BJ (cell line): ENCODE data around the gene FAM241A. TPM values are rescaled to one million over a fixed set of nuclear protein-coding genes. Genes with fewer than 3 reads are reported as not detected.
"Not testable (repeated sequence)": the region's sequence is repeated elsewhere in the genome, so short reads cannot be mapped to it uniquely, and the experiment has no call there.

Experiments used
- CTCF ChIA-PET: fragments of 350-600 bp; formaldehyde crosslinking; extraction: SDS; loops from one replicate; lab custom pipeline; 2021; ENCODE audit warnings: antibody characterized with exemption, inconsistent platforms; lab: Yijun Ruan, JAX
- POLR2A ChIA-PET: fragments of 300-600 bp; sonication (Branson Sonifier 250); formaldehyde crosslinking; extraction: SDS; loops from one replicate; lab custom pipeline; 2021; ENCODE audit warnings: antibody characterized with exemption; lab: Charles Lee
- DNase-seq: peaks from one replicate; pipeline ENCODE4 v3.0.0-alpha.2; 2011; ENCODE audit warnings: low read depth
- H3K27me3 ChIP-seq: 2 replicates; pipeline ENCODE4 v1.6.0; 2011; ENCODE audit warnings: low read length; ENCODE audit not compliant: control insufficient read depth, insufficient read depth
- H3K36me3 ChIP-seq: 2 replicates; pipeline ENCODE4 v1.5.1; 2011; ENCODE audit warnings: low read length; ENCODE audit not compliant: control insufficient read depth, insufficient read depth
- H3K4me3 ChIP-seq: 2 replicates; pipeline ENCODE4 v1.5.1; 2011; ENCODE audit warnings: low read depth, mild to moderate bottlenecking, control low read depth, low read length
- CTCF ChIP-seq: IDR thresholded peaks from 2 replicates; pipeline ENCODE4 v1.5.1; 2011; ENCODE audit warnings: low read depth, mild to moderate bottlenecking, control low read depth, inconsistent platforms, low read length, moderate library complexity; ENCODE audit not compliant: insufficient read depth
- polyA plus RNA-seq: library from polyadenylated mRNA; depleted of rRNA; stranded (reverse); fragments of >200 nt; gene quantifications from 2 replicates; pipeline ENCODE4 v1.2.3, GENCODE V29; 2011

FAM241A gene
- polyA plus RNA-seq, 1 experiment, result 0.45 TPM

- no peaks in the 10 kb centered on the region for H3K36me3 ChIP-seq
- POLR2A ChIA-PET, result no interaction called here
- H3K27me3 ChIP-seq, result no peaks in the 10 kb centered on the region
- TF ChIP-seq CTCF, result no peak
- no peak overlapping the region for H3K4me3 ChIP-seq
- DNase-seq, result no peak
- CTCF ChIA-PET, result no interaction called here
These were observed 26.9 kb downstream of the FAM241A start for GRCh38 chr4:112172180-112172579.

- POLR2A ChIA-PET, result no interaction called here
- Histone ChIP-seq H3K27me3 (no peaks in the 10 kb centered on the region), H3K4me3 (no peak overlapping the region), H3K36me3 (no peaks in the 10 kb centered on the region)
- no peak for TF ChIP-seq CTCF
- no peak for DNase-seq
- CTCF ChIA-PET, result interaction anchor here (0.6 to 0.7 kb wide), 2 partner anchors 40 to 147 kb away, joined by 3 read pairs; no protein-coding TSS in a partner anchor
These were observed 28.6 kb downstream of the FAM241A start for GRCh38 chr4:112173593-112174558.

- Histone ChIP-seq H3K4me3 (no peak overlapping the region), H3K36me3 (no peaks in the 10 kb centered on the region), H3K27me3 (no peaks in the 10 kb centered on the region)
- ChIA-PET CTCF (no interaction called here), POLR2A (no interaction called here)
- no peak for TF ChIP-seq CTCF
- DNase-seq, result no peak
These were observed 30.6 kb downstream of the FAM241A start for GRCh38 chr4:112175840-112176239.

GRCh38 chr4:112176596-112176995 lies 31.3 kb downstream of the FAM241A start:
- no peak for TF ChIP-seq CTCF
- Histone ChIP-seq H3K36me3 (no peaks in the 10 kb centered on the region), H3K4me3 (no peak overlapping the region), H3K27me3 (no peaks in the 10 kb centered on the region)
- ChIA-PET POLR2A (no interaction called here), CTCF (no interaction called here)
- no peak for DNase-seq

- DNase-seq, H3K36me3 ChIP-seq, H3K4me3 ChIP-seq, POLR2A ChIA-PET, H3K27me3 ChIP-seq: not testable (repeated sequence)
- CTCF ChIA-PET, result interaction anchor here (0.8 kb wide), 1 partner anchor 14 kb away, joined by 3 read pairs; no protein-coding TSS in a partner anchor
These were observed 33.5 kb downstream of the FAM241A start for GRCh38 chr4:112178741-112179140.
